ENCODE measurements around the gene CSMD2.

The CSMD2 gene

DNA sequence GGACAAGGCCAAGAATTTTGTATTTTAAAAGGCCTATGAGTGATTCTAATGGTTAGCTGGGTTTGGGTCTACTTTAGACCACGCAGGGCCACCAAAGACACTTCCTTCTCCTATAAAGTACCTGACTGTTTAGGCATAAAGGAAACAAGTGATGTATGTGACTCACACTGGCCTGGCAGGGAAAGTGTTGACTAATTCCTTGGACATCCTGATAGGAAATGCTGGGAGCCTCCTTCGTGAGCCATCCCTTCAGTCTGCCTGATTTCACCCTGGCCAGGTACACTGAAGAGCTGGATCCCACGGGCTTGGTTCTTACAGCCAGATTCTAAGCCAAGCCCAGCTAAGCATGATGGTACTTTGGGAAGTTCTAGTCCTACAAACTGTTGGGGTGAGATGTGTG is 401.6 kb downstream of the CSMD2 start:
- no peak overlapping the region for H3K4me2 ChIP-seq
- no peak overlapping the region for H3K27ac ChIP-seq
- H3K27me3 ChIP-seq = no peaks in the 10 kb centered on the region
- no peak overlapping the region for H3K4me3 ChIP-seq
- no peaks in the 10 kb centered on the region for H3K36me3 ChIP-seq
- no peak for TF ChIP-seq Cebpa-rat (IDR thresholded peaks at IDR 0.05)
- no peak overlapping the region for H3K9ac ChIP-seq
- no peaks in the 10 kb centered on the region for H3K9me3 ChIP-seq
- H4K20me1 ChIP-seq = no peaks in the 10 kb centered on the region
- peaks cover 5% of the 10 kb centered on the region for H3K4me1 ChIP-seq

- H3K9me3 ChIP-seq = no peaks in the 10 kb centered on the region
- no peaks in the 10 kb centered on the region for H3K36me3 ChIP-seq
- TF ChIP-seq Cebpa-rat (IDR thresholded peaks at IDR 0.05) = no peak
Measured at GRCh38 chr1:33762962-33763361, 402.1 kb downstream of the CSMD2 start.

DNA sequence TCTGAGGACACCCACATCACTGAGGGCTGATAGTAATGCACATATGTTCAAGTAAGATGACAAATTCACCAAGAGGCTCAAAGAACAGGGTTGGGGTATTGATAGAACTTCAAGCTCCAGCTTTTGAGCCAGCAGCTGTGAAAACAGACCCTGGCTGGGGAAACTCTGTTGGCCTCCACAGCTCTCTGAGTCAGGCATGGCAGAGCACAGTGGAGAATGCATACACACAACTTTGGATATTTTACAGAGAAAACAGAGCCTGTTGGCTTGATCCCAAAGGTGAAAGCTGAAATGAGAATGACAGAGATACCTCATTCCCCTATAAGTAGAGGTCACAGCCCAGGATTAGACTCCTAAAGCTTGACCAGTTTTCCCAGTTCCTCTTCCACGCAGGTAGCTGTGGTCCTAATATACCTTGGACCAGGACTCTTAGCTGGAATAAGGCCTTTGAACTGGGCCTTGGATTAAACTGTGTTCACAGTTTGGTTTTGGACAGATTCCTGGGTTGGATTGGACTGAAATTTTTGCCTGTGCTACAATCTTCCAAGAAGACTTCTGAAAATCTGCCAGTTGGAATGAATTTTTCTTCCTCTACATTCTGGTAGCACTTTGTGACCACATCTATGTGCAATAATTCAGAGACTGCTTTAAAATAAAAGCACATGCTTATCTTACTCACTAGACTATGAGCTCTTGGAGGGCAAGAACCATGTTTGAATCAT is 402.8 kb downstream of the CSMD2 start:
- no peaks in the 10 kb centered on the region for H3K27me3 ChIP-seq
- H3K9me3 ChIP-seq = no peaks in the 10 kb centered on the region
- no peak overlapping the region for H3K9ac ChIP-seq
- H3K36me3 ChIP-seq = no peaks in the 10 kb centered on the region
- H3K27ac ChIP-seq = no peak overlapping the region
- no peak overlapping the region for H3K4me2 ChIP-seq
- H3K4me3 ChIP-seq = no peak overlapping the region
- H4K20me1 ChIP-seq = no peaks in the 10 kb centered on the region
- TF ChIP-seq Cebpa-rat (IDR thresholded peaks at IDR 0.05) = no peak
- no peaks in the 10 kb centered on the region for H3K4me1 ChIP-seq

More at GRCh38 chr1:33762962-33763361, 402.1 kb downstream of the CSMD2 start:
- Histone ChIP-seq H4K20me1 (no peaks in the 10 kb centered on the region), H3K9ac (no peak overlapping the region), H3K4me2 (no peak overlapping the region), H3K4me3 (no peak overlapping the region), H3K27me3 (no peaks in the 10 kb centered on the region), H3K27ac (no peak overlapping the region), H3K4me1 (0 out of 2 replicates have a peak, but pooled peaks cover under 1% of the 10 kb centered on the region)

DNA sequence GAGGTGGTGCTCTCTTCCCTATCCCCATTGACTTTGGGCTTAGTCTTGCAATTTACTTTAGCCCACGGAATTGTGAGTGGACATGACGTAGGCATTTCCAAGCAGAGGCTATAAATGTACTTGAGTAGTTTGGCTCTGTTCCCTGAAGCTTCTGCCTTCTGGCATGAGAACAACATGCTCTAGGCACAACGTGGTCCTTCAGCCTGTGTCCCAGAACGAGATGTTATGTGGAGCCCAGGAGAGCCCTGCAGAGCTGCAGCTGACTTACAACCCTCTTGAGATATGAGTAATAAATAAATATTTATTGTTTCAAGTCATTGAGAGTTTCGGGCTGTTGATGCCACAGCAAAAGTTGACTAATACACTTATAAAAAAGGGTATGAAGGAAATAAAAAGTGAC is 406.3 kb downstream of the CSMD2 start:
- H4K20me1 ChIP-seq = no peaks in the 10 kb centered on the region
- H3K4me2 ChIP-seq = no peak overlapping the region
- H3K4me3 ChIP-seq = no peak overlapping the region
- H3K36me3 ChIP-seq = no peaks in the 10 kb centered on the region
- H3K9ac ChIP-seq = no peak overlapping the region
- TF ChIP-seq Cebpa-rat (IDR thresholded peaks at IDR 0.05) = no peak
- H3K9me3 ChIP-seq = peaks cover 3% of the 10 kb centered on the region; the same call in 1 of the 2 replicates
- H3K4me1 ChIP-seq = no peaks in the 10 kb centered on the region
- H3K27me3 ChIP-seq = no peaks in the 10 kb centered on the region
- H3K27ac ChIP-seq = no peak overlapping the region

GRCh38 chr1:33753087-33753856 is 411.8 kb downstream of the CSMD2 start:
- Histone ChIP-seq H3K9ac (no peak overlapping the region), H3K36me3 (no peaks in the 10 kb centered on the region), H4K20me1 (no peaks in the 10 kb centered on the region), H3K9me3 (peaks cover 21% of the 10 kb centered on the region), H3K27ac (no peak overlapping the region), H3K27me3 (no peaks in the 10 kb centered on the region), H3K4me2 (no peak overlapping the region), H3K4me1 (no peaks in the 10 kb centered on the region), H3K4me3 (no peak overlapping the region)
- TF ChIP-seq Cebpa-rat (IDR thresholded peaks at IDR 0.05) = no peak

DNA sequence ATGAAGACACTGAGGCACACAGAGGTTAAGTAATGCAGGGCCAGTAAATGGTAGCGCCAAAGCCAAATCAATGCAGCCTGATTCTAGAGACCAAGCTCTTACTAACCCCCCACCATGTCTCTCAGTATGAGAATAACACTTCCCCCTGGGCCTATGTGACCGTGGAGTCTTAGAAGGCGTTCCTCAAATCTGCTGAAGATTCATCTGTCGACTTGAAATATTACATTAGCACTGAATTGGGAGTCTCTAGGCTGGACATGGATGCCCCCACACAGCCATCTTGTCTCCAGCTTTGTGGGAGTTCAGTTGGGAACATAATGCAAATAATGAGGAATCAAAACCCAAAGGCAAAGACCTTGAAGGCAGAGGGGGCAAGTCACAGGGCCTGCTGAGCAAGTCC is 419.1 kb downstream of the CSMD2 start:
- Histone ChIP-seq H3K4me1 (no peaks in the 10 kb centered on the region), H3K9me3 (no peaks in the 10 kb centered on the region), H3K4me3 (no peak overlapping the region), H3K27ac (no peak overlapping the region), H3K27me3 (no peaks in the 10 kb centered on the region), H3K36me3 (no peaks in the 10 kb centered on the region), H3K4me2 (no peak overlapping the region), H4K20me1 (no peaks in the 10 kb centered on the region), H3K9ac (no peak overlapping the region)
- TF ChIP-seq Cebpa-rat (IDR thresholded peaks at IDR 0.05) = no peak

DNA sequence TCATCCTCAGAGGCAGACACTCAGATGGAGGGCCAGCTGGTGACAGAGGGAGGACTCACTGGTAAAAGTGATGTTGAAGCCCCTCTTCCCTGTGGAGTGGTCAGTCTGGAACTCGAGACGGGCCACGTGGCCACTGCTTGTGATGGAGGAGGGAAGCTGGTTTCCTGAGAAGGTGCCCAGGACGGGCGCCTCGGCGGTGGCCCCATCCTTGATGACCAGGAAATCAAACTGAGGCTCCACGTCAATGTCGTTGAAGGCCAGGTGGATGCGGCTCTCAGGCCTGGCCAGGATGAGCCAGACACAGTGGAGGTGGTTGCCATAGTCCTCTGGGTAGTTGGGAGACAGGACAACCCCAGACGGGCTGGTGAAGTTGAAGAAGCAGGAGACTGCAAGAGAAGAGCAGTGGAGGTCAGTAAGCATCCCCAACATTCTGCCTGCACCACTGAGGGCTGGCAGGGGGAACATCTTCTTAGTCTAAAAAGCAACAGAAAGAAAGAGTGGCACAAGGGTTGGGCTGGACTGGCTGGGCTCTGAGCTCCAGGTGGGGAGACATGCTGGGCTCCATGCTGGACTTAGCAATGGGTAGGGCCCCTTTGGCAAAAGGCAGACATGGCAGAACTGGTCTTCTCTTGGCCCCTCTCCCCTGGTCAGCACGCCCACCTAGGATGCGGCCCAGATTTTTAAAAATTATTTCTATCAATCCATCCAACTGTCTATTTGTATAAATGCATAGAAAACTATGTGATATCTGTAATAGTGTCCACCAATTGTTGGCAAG is 421.6 kb downstream of the CSMD2 start:
- Histone ChIP-seq H3K4me1 (no peaks in the 10 kb centered on the region), H3K9ac (no peak overlapping the region)
- TF ChIP-seq Cebpa-rat (IDR thresholded peaks at IDR 0.05) = no peak

DNA sequence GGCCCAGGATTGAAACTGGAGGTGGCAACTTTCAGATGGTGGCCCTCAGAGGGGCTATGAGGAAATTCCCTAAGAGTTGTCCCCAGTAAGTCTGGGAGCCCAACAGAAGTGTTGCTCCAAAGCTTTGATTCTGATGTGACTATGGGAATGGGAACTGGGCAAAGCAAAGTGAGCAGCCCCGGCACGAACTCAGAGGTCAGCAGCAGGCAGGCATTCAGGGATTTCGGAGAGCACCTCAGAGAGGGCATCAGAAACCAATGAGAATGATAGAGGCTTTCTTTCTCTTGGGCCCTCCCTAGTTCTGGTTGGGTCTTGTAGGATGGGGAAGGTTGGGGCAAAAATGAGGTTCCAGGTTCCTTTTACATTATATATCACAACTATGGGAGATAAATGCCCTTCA is 422.4 kb downstream of the CSMD2 start:
- no peak overlapping the region for H3K27ac ChIP-seq

More for the DNA sequence above, 421.6 kb downstream of the CSMD2 start:
- H3K4me2 ChIP-seq = no peak overlapping the region
- no peak overlapping the region for H3K4me3 ChIP-seq
- no peaks in the 10 kb centered on the region for H4K20me1 ChIP-seq
- H3K9me3 ChIP-seq = no peaks in the 10 kb centered on the region
- H3K27ac ChIP-seq = no peak overlapping the region
- no peaks in the 10 kb centered on the region for H3K27me3 ChIP-seq
- H3K36me3 ChIP-seq = no peaks in the 10 kb centered on the region

GRCh38 chr1:33741749-33742148 is 423.3 kb downstream of the CSMD2 start:
- no peaks in the 10 kb centered on the region for H3K9me3 ChIP-seq
- H3K4me1 ChIP-seq = no peaks in the 10 kb centered on the region
- H4K20me1 ChIP-seq = no peaks in the 10 kb centered on the region
- no peaks in the 10 kb centered on the region for H3K36me3 ChIP-seq
- no peak for TF ChIP-seq Cebpa-rat (IDR thresholded peaks at IDR 0.05)
- no peak overlapping the region for H3K4me2 ChIP-seq
- H3K27me3 ChIP-seq = no peaks in the 10 kb centered on the region
- no peak overlapping the region for H3K9ac ChIP-seq
- H3K4me3 ChIP-seq = no peak overlapping the region
- no peak overlapping the region for H3K27ac ChIP-seq

More for the DNA sequence above, 422.4 kb downstream of the CSMD2 start:
- Histone ChIP-seq H3K9ac (no peak overlapping the region), H4K20me1 (no peaks in the 10 kb centered on the region), H3K4me2 (no peak overlapping the region), H3K4me3 (no peak overlapping the region), H3K36me3 (no peaks in the 10 kb centered on the region), H3K9me3 (no peaks in the 10 kb centered on the region), H3K4me1 (no peaks in the 10 kb centered on the region), H3K27me3 (no peaks in the 10 kb centered on the region)
- no peak for TF ChIP-seq Cebpa-rat (IDR thresholded peaks at IDR 0.05)
